GM12878 (cell line): ENCODE results near the gene ARID5B. TPM values are rescaled to one million over a fixed set of nuclear protein-coding genes. Genes with fewer than 3 reads are reported as not detected.

Source experiments
- ATAC-seq: fragments of 200-7000 bp; cut with Tn5 transposase; 3 replicates; pipeline ENCODE4 v1.9.1; 2020; ENCODE audit warnings: mild to moderate bottlenecking, moderate library complexity
- BruUV-seq: library from RNA; stranded (reverse); fragments of 400-500 nt; replicated peaks from 2 replicates; lab custom pipeline; 2021; lab: Mats Ljungman, UMichigan
- CTCF ChIA-PET: fragments of 300-600 bp; sonication (Branson Sonifier 250); formaldehyde crosslinking; extraction: SDS; loops from one replicate; lab custom pipeline; 2021; ENCODE audit warnings: inconsistent platforms; lab: Yijun Ruan, JAX
- POLR2A ChIA-PET: fragments of 350-600 bp; formaldehyde crosslinking; extraction: SDS; loops from one replicate; lab custom pipeline; 2021; ENCODE audit warnings: inconsistent platforms; lab: Charles Lee
- RAD21 ChIA-PET: fragments of 300-600 bp; sonication (Branson Sonifier 250); formaldehyde crosslinking; loops from one replicate; lab custom pipeline; 2023; ENCODE audit warnings: antibody characterized with exemption; ENCODE audit not compliant: unreplicated experiment; lab: Charles Lee
- SMC1A ChIA-PET: fragments of 300-600 bp; sonication (Branson Sonifier 250); formaldehyde crosslinking; loops from one replicate; lab custom pipeline; 2023; ENCODE audit not compliant: unreplicated experiment, uncharacterized antibody; lab: Charles Lee
- DNase-seq: peaks from one replicate; pipeline ENCODE4 v3.0.0-alpha.2; 2011; ENCODE audit warnings: low read depth, low spot score
- FAIRE-seq: peaks from 3 replicates; lab custom pipeline; 2011; peaks lifted over from hg19 to GRCh38; lab: Jason Lieb, UNC
- H2AFZ ChIP-seq: 2 replicates; pipeline ENCODE4 v1.6.0; 2011; ENCODE audit warnings: low read depth, low read length, control low read depth; ENCODE audit not compliant: control insufficient read depth
- H3K27ac ChIP-seq: 2 replicates; pipeline ENCODE4 v1.5.1; 2011; ENCODE audit warnings: control low read depth; ENCODE audit not compliant: control insufficient read depth, insufficient read depth
- H3K27me3 ChIP-seq, 2 experiments: replicated peaks in 1 of 2; 2 replicates each; pipeline versions ENCODE4 v1.6.0 to v1.6.1; 2011; ENCODE audit warnings: low read length in 1 of 2; ENCODE audit not compliant: control insufficient read depth in 2 of 2, insufficient read depth in 2 of 2
- H3K36me3 ChIP-seq, 2 experiments: 2 replicates each; pipeline ENCODE4 v1.5.1; 2011; ENCODE audit warnings: low read length in 1 of 2; ENCODE audit not compliant: control insufficient read depth in 2 of 2, insufficient read depth in 2 of 2
- H3K4me1 ChIP-seq: 2 replicates; pipeline ENCODE4 v1.6.1; 2011; ENCODE audit warnings: mild to moderate bottlenecking, low read length, moderate library complexity, mixed read lengths; ENCODE audit not compliant: control insufficient read depth, insufficient read depth
- H3K4me2 ChIP-seq: 2 replicates; pipeline ENCODE4 v1.6.0; 2011; ENCODE audit warnings: control low read depth; ENCODE audit not compliant: control insufficient read depth, insufficient read depth
- H3K4me3 ChIP-seq: fragments of 200-600 bp; sonication (generic); 2 replicates; pipeline ENCODE4 v1.5.1; 2016
- H3K79me2 ChIP-seq: 2 replicates; pipeline ENCODE4 v1.6.0; 2011; ENCODE audit warnings: low read length; ENCODE audit not compliant: control insufficient read depth, insufficient read depth
- H3K9ac ChIP-seq: 2 replicates; pipeline ENCODE4 v1.8.0; 2011; ENCODE audit warnings: low read length, control low read depth, mixed read lengths; ENCODE audit not compliant: control insufficient read depth, insufficient read depth
- H3K9me3 ChIP-seq: replicated peaks from 3 replicates; pipeline ENCODE4 v1.5.1; 2011; ENCODE audit warnings: mild to moderate bottlenecking, low read length; ENCODE audit not compliant: control insufficient read depth, insufficient read depth
- H4K20me1 ChIP-seq: 2 replicates; pipeline ENCODE4 v1.6.0; 2011; ENCODE audit not compliant: control insufficient read depth, insufficient read depth
- CREM ChIP-seq: IDR thresholded peaks from 2 replicates; pipeline ENCODE4 v1.6.1; 2014; ENCODE audit warnings: antibody characterized with exemption, low read depth
- MTA3 ChIP-seq: IDR thresholded peaks from 2 replicates; pipeline ENCODE4 v1.6.1; 2012; ENCODE audit warnings: low read length, inconsistent platforms, borderline replicate concordance
- MXI1 ChIP-seq: fragments of 150-350 bp; IDR thresholded peaks from 2 replicates; pipeline ENCODE4 v1.6.1; 2011; ENCODE audit warnings: low read depth, mild to moderate bottlenecking, inconsistent platforms, low read length, improper control_type of control experiment
- NR2F1 ChIP-seq: fragments of 450-650 bp; conservative IDR thresholded peaks from 2 replicates; pipeline ENCODE4 v1.6.1; 2017; ENCODE audit warnings: mild to moderate bottlenecking
- POLR2AphosphoS5 ChIP-seq: IDR thresholded peaks from 2 replicates; pipeline ENCODE4 v1.6.1; 2011; ENCODE audit warnings: mild to moderate bottlenecking, low read length, inconsistent platforms
- RELB ChIP-seq: fragments of 450-650 bp; IDR thresholded peaks from 2 replicates; pipeline ENCODE4 v1.6.1; 2017; ENCODE audit warnings: low read depth, mild to moderate bottlenecking, moderate library complexity
- SMC3 ChIP-seq: IDR thresholded peaks from 2 replicates; pipeline ENCODE4 v1.6.1; 2011; ENCODE audit warnings: low read length, improper control_type of control experiment, borderline replicate concordance
- ZBTB4 ChIP-seq: fragments of 450-650 bp; formaldehyde crosslinking; IDR thresholded peaks from 2 replicates; pipeline ENCODE4 v1.4.0; 2022; ENCODE audit warnings: mild to moderate bottlenecking, moderate library complexity
- ZNF207 ChIP-seq: fragments of 450-650 bp; IDR thresholded peaks from 2 replicates; pipeline ENCODE4 v1.6.1; 2014; ENCODE audit warnings: antibody characterized with exemption, mild to moderate bottlenecking, borderline replicate concordance
- WGBS: methylation state at CpG from one replicate; pipeline ENCODE4 v1.1.6; 2016; ENCODE audit warnings: low lambda C conversion rate; ENCODE audit not compliant: insufficient replicate concordance, insufficient coverage; ENCODE audit errors: missing lambda C conversion rate; 5-methylcytosine and 5-hydroxymethylcytosine counted together
- in situ Hi-C: fragments of 300-500 bp; cut with MboI; formaldehyde crosslinking; loops from 9 replicates; pipeline ENCODE4 v1.14.3; 2018; ENCODE audit warnings: mixed read lengths
- intact Hi-C: fragments of 100-400 bp; cut with micrococcal nuclease; formaldehyde crosslinking; loops from one replicate; pipeline ENCODE4 v1.14.2; 2022; ENCODE audit not compliant: unreplicated experiment
- polyA plus RNA-seq, 11 experiments: library from polyadenylated mRNA; depleted of rRNA in 4 of 11; unstranded in 6 of 11; stranded (reverse) in 5 of 11; fragments of >200 nt; fragmentation: Nextera tagmentation in 4 of 11; fragmentation: Illumina TruSeq in 1 of 11; extraction: Ambion mirVana in 4 of 11; extraction: Trizol in 1 of 11; gene quantifications; 1 replicate in 1 of 11; 2 replicates in 10 of 11; pipeline versions ENCODE4 v1.2.1 to v1.2.3, GENCODE V29; 2011 to 2016; ENCODE audit warnings: inconsistent platforms in 2 of 11, missing spikeins in 2 of 11, low read depth in 1 of 11
- total RNA-seq, 4 experiments: library from RNA; depleted of rRNA in 3 of 4; stranded (reverse); fragments of >200 nt in 3 of 4; fragmentation: Illumina TruSeq in 1 of 4; extraction: Trizol in 1 of 4; gene quantifications; 2 replicates each; pipeline versions ENCODE4 v1.2.1 to v1.2.3, GENCODE V29; 2013 to 2021

ARID5B gene
- total and polyA plus RNA-seq, 10 of the 15 experiments (the other 5 are each of a cell fraction or from before 2014, with no cell fraction given): 2.7 to 8.5 (median 6.1) TPM

- Histone ChIP-seq H3K36me3 (peaks cover 0 to 9% of the 10 kb centered on the region in 2 experiments; a peak in 3 of 4 replicates), H3K4me1 (no peaks in the 10 kb centered on the region), H3K9ac (no peak overlapping the region), H3K27me3 (no peaks in the 10 kb centered on the region), H2AFZ (no peak overlapping the region), H3K9me3 (peaks cover 6% of the 10 kb centered on the region; the same call in 1 of the 3 replicates), H3K4me2 (no peak overlapping the region), H3K79me2 (peaks cover 4% of the 10 kb centered on the region), H3K27ac (no peak overlapping the region), H3K4me3 (no peak overlapping the region), H4K20me1 (no peaks in the 10 kb centered on the region)
- POLR2A ChIA-PET: interaction anchor here (0.6 to 0.7 kb wide), 2 partner anchors 69 to 102 kb away, joined by 3 read pairs; no protein-coding TSS in a partner anchor
- CTCF ChIA-PET: no interaction called here
- no peak for DNase-seq
- in situ Hi-C loops: no loop called here
- no peak for TF ChIP-seq ZNF207
- TF ChIP-seq SMC3: no peak
- TF ChIP-seq POLR2AphosphoS5: no peak
- SMC1A ChIA-PET: no interaction called here
- RAD21 ChIA-PET: interaction anchor here (0.5 kb wide), 1 partner anchor 183 kb away, joined by 6 read pairs; no protein-coding TSS in a partner anchor
- BruUV-seq: no TSS peak
- 96% methylated on average over 6 of the region's 6 CpGs for WGBS
- intact Hi-C loops: no loop called here
- ATAC-seq: no peak
- no peak for FAIRE-seq
Measured at GRCh38 chr10:61931620-61932332, 30.3 kb downstream of the ARID5B start.

GRCh38 chr10:61933859-61934555, 32.5 kb downstream of the ARID5B start:
- peaks cover 6% of the 10 kb centered on the region; the same call in 1 of the 3 replicates for H3K9me3 ChIP-seq
- H3K9ac ChIP-seq: no peak overlapping the region
- CTCF ChIA-PET: interaction anchor here (0.7 to 0.8 kb wide), 4 partner anchors 8 to 1725 kb away, joined by 3 to 4 read pairs (median 3); no protein-coding TSS in a partner anchor
- SMC1A ChIA-PET: interaction anchor here (0.6 to 3.0 kb wide), 9 partner anchors 10 to 508 kb away, joined by 3 to 9 read pairs (median 4); no protein-coding TSS in a partner anchor
- POLR2A ChIA-PET: interaction anchor here (0.7 kb wide), 1 partner anchor 327 kb away, joined by 4 read pairs; no protein-coding TSS in a partner anchor
- intact Hi-C loops: no loop called here
- H3K4me2 ChIP-seq: no peak overlapping the region
- DNase-seq (no peak), FAIRE-seq (no peak), ATAC-seq (no peak)
- 68% methylated on average over 3 of the region's 3 CpGs for WGBS
- H3K27me3 ChIP-seq: no peaks in the 10 kb centered on the region
- in situ Hi-C loops: no loop called here
- RAD21 ChIA-PET: no interaction called here
- peaks cover 0 to 9% of the 10 kb centered on the region in 2 experiments; a peak in 3 of 4 replicates for H3K36me3 ChIP-seq
- peak overlapping the region; percentile 9; the same call in 1 of the 2 replicates for H2AFZ ChIP-seq
- no peaks in the 10 kb centered on the region for H4K20me1 ChIP-seq
- peaks cover 19% of the 10 kb centered on the region for H3K79me2 ChIP-seq
- H3K4me1 ChIP-seq: peaks cover 10% of the 10 kb centered on the region; the same call in 1 of the 2 replicates
- no TSS peak for BruUV-seq
- H3K4me3 ChIP-seq: no peak overlapping the region
- no peak overlapping the region for H3K27ac ChIP-seq
- TF ChIP-seq MXI1: no peak
- TF ChIP-seq MTA3: no peak
- TF ChIP-seq NR2F1: no peak
- no peak for TF ChIP-seq RELB
- TF ChIP-seq ZBTB4: no peak
- no peak for TF ChIP-seq CREM
